Fibroblast of skin of abdomen (primary cell): Measurements from ENCODE around the gene TIGD3.
"Not testable (repeated sequence)": the region's sequence is repeated elsewhere in the genome, so short reads cannot be mapped to it uniquely, and the experiment has no call there.

ENCODE experiments used
- DNase-seq: peaks from one replicate; pipeline ENCODE4 v3.0.0-alpha.2; 2013

Gene TIGD3

GRCh38 chr11:65325435-65325834 lies 29.1 kb upstream of the TIGD3 start:
- no peak for DNase-seq

GRCh38 chr11:65327021-65327420 lies 27.5 kb upstream of the TIGD3 start:
- DNase-seq = no peak

- no peak for DNase-seq
These were observed 25.1 kb upstream of the TIGD3 start for GRCh38 chr11:65329478-65329877.

- peak; percentile 88 for DNase-seq
These were observed 24.6 kb upstream of the TIGD3 start for GRCh38 chr11:65329944-65330403.

GRCh38 chr11:65330544-65330943 lies 24.0 kb upstream of the TIGD3 start:
- no peak for DNase-seq

- DNase-seq = not testable (repeated sequence)
These were observed 22.0 kb upstream of the TIGD3 start for GRCh38 chr11:65332591-65332990.

GRCh38 chr11:65334696-65335295 lies 19.8 kb upstream of the TIGD3 start:
- DNase-seq = no peak

- no peak for DNase-seq
These were observed 15.9 kb upstream of the TIGD3 start for GRCh38 chr11:65338676-65339075.

GRCh38 chr11:65340226-65340625 lies 14.3 kb upstream of the TIGD3 start:
- no peak for DNase-seq

- DNase-seq = no peak
These were observed 12.7 kb upstream of the TIGD3 start for GRCh38 chr11:65341856-65342255.

GRCh38 chr11:65351511-65351910 lies 3.0 kb upstream of the TIGD3 start:
- no peak for DNase-seq

- no peak for DNase-seq
These were observed 1.8 kb upstream of the TIGD3 start for GRCh38 chr11:65352783-65353182.

- no peak for DNase-seq
These were observed 1.2 kb upstream of the TIGD3 start for GRCh38 chr11:65353376-65353775.

GRCh38 chr11:65353900-65354264 lies 669 bp upstream of the TIGD3 start:
- no peak for DNase-seq

- DNase-seq = no peak
These were observed 643 bp downstream of the TIGD3 start for GRCh38 chr11:65355013-65355775.

GRCh38 chr11:65355776-65356393 lies 1.3 kb downstream of the TIGD3 start:
- peak; percentile 20 for DNase-seq

- no peak for DNase-seq
These were observed 1.9 kb downstream of the TIGD3 start for GRCh38 chr11:65356394-65356972.

- DNase-seq = no peak
These were observed 3.4 kb downstream of the TIGD3 start for GRCh38 chr11:65357856-65358356.

GRCh38 chr11:65362320-65362931 lies 7.9 kb downstream of the TIGD3 start:
- no peak for DNase-seq

GRCh38 chr11:65362966-65363365 lies 8.4 kb downstream of the TIGD3 start:
- DNase-seq = no peak

GRCh38 chr11:65363770-65364169 lies 9.2 kb downstream of the TIGD3 start:
- no peak for DNase-seq

- DNase-seq = peak; percentile 77
These were observed 11.8 kb downstream of the TIGD3 start for GRCh38 chr11:65366340-65366773.

GRCh38 chr11:65370659-65371049 lies 16.1 kb downstream of the TIGD3 start:
- no peak for DNase-seq
